HEK293 (cell line): Measurements from ENCODE around the gene TNFRSF11A.

Experiments used
- CTCF ChIA-PET: fragments of 350-600 bp; formaldehyde crosslinking; extraction: SDS; loops from one replicate; lab custom pipeline; 2021; ENCODE audit warnings: antibody characterized with exemption; lab: Yijun Ruan, JAX
- POLR2A ChIA-PET: fragments of 300-600 bp; formaldehyde crosslinking; extraction: SDS; loops from one replicate; lab custom pipeline; 2020; ENCODE audit warnings: antibody characterized with exemption, inconsistent platforms; lab: Yijun Ruan, JAX
- H3K27ac ChIP-seq: fragments of 200-500 bp; sonication (Bioruptor generic); 2 replicates; pipeline ENCODE4 v1.5.1; 2014; ENCODE audit warnings: low read depth, low read length, control low read depth, inconsistent platforms; ENCODE audit errors: extremely low read depth
- H3K36me3 ChIP-seq, 2 experiments: fragments of 200-500 bp in 1 of 2; sonication (Bioruptor generic) in 1 of 2; 1 replicate in 1 of 2; 2 replicates in 1 of 2; pipeline ENCODE4 v1.5.1; 2014 to 2017; ENCODE audit warnings: inconsistent platforms in 2 of 2, low read length in 2 of 2; ENCODE audit not compliant: control insufficient read depth in 2 of 2, insufficient read depth in 1 of 2
- H3K4me1 ChIP-seq: fragments of 200-500 bp; sonication (Bioruptor generic); 2 replicates; pipeline ENCODE4 v1.5.1; 2014; ENCODE audit warnings: mild to moderate bottlenecking, low read length, inconsistent platforms; ENCODE audit not compliant: control insufficient read depth, insufficient read depth
- H3K4me3 ChIP-seq: 2 replicates; pipeline ENCODE4 v1.5.1; 2011; ENCODE audit warnings: low read depth, mild to moderate bottlenecking, control low read depth, low read length, moderate library complexity
- H3K9me3 ChIP-seq: fragments of 200-500 bp; sonication (Bioruptor generic); 2 replicates; pipeline ENCODE4 v1.5.1; 2014; ENCODE audit warnings: low read depth, low read length, inconsistent platforms; ENCODE audit not compliant: control insufficient read depth, insufficient read depth
- EGR2 ChIP-seq: fragments of 450-650 bp; formaldehyde crosslinking; IDR thresholded peaks from 2 replicates; pipeline ENCODE4 v1.5.1; 2016; ENCODE audit warnings: low read depth, missing biosample characterization, missing genetic modification characterization
- GFI1B ChIP-seq: fragments of 450-650 bp; formaldehyde crosslinking; IDR thresholded peaks from 2 replicates; pipeline ENCODE4 v1.5.1; 2016; ENCODE audit warnings: missing biosample characterization, missing genetic modification characterization
- GLI4 ChIP-seq: fragments of 450-650 bp; formaldehyde crosslinking; IDR thresholded peaks from 2 replicates; pipeline ENCODE4 v1.5.1; 2016; ENCODE audit warnings: missing biosample characterization, missing genetic modification characterization
- GLIS2 ChIP-seq: fragments of 450-650 bp; formaldehyde crosslinking; IDR thresholded peaks from 2 replicates; pipeline ENCODE4 v1.5.1; 2016; ENCODE audit warnings: missing biosample characterization, missing genetic modification characterization
- REPIN1 ChIP-seq: fragments of 450-650 bp; formaldehyde crosslinking; IDR thresholded peaks from 2 replicates; pipeline ENCODE4 v1.5.1; 2017; ENCODE audit warnings: missing biosample characterization, missing genetic modification characterization, low read depth
- REST ChIP-seq: fragments of 450-650 bp; formaldehyde crosslinking; IDR thresholded peaks from 2 replicates; pipeline ENCODE4 v1.5.1; 2016; ENCODE audit warnings: missing biosample characterization, missing genetic modification characterization
- WT1 ChIP-seq: fragments of 450-650 bp; formaldehyde crosslinking; IDR thresholded peaks from 2 replicates; pipeline ENCODE4 v1.5.1; 2016; ENCODE audit warnings: missing biosample characterization, missing genetic modification characterization
- ZBTB20 ChIP-seq: fragments of 450-650 bp; formaldehyde crosslinking; IDR thresholded peaks from 2 replicates; pipeline ENCODE4 v1.5.1; 2016; ENCODE audit warnings: missing biosample characterization, missing genetic modification characterization
- ZBTB26 ChIP-seq: fragments of 450-650 bp; formaldehyde crosslinking; optimal IDR thresholded peaks from 2 replicates; pipeline ENCODE3; 2016; ENCODE audit warnings: missing biosample characterization, mild to moderate bottlenecking, missing genetic modification characterization
- ZFP3 ChIP-seq: fragments of 450-650 bp; formaldehyde crosslinking; IDR thresholded peaks from 2 replicates; pipeline ENCODE4 v1.5.1; 2016; ENCODE audit warnings: low read depth, missing biosample characterization, missing genetic modification characterization
- ZNF10 ChIP-seq: fragments of 450-650 bp; formaldehyde crosslinking; IDR thresholded peaks from 2 replicates; pipeline ENCODE4 v1.5.1; 2017; ENCODE audit warnings: missing biosample characterization, missing genetic modification characterization
- ZNF146 ChIP-seq: fragments of 450-650 bp; formaldehyde crosslinking; IDR thresholded peaks from 2 replicates; pipeline ENCODE4 v1.5.1; 2016; ENCODE audit warnings: missing biosample characterization, missing genetic modification characterization
- ZNF169 ChIP-seq: fragments of 450-650 bp; formaldehyde crosslinking; IDR thresholded peaks from 2 replicates; pipeline ENCODE4 v1.5.1; 2016; ENCODE audit warnings: missing biosample characterization, missing genetic modification characterization
- ZNF23 ChIP-seq: fragments of 450-650 bp; formaldehyde crosslinking; IDR thresholded peaks from 2 replicates; pipeline ENCODE4 v1.5.1; 2016; ENCODE audit warnings: missing biosample characterization, missing genetic modification characterization, borderline replicate concordance
- ZNF24 ChIP-seq: fragments of 450-650 bp; formaldehyde crosslinking; IDR thresholded peaks from 2 replicates; pipeline ENCODE4 v1.5.1; 2016; ENCODE audit warnings: missing biosample characterization, missing genetic modification characterization
- ZNF335 ChIP-seq: fragments of 450-650 bp; formaldehyde crosslinking; conservative IDR thresholded peaks from 2 replicates; pipeline ENCODE4 v1.5.1; 2016; ENCODE audit warnings: missing biosample characterization, missing genetic modification characterization
- ZNF350 ChIP-seq: fragments of 450-650 bp; formaldehyde crosslinking; IDR thresholded peaks from 2 replicates; pipeline ENCODE4 v1.5.0; 2017; ENCODE audit warnings: missing biosample characterization, mild to moderate bottlenecking, missing genetic modification characterization
- ZNF398 ChIP-seq: fragments of 450-650 bp; formaldehyde crosslinking; IDR thresholded peaks from 2 replicates; pipeline ENCODE4 v1.5.1; 2017; ENCODE audit warnings: missing biosample characterization, missing genetic modification characterization
- ZNF571 ChIP-seq: fragments of 450-650 bp; formaldehyde crosslinking; IDR thresholded peaks from 2 replicates; pipeline ENCODE4 v1.5.0; 2017; ENCODE audit warnings: missing biosample characterization, missing genetic modification characterization
- ZNF639 ChIP-seq: fragments of 450-650 bp; formaldehyde crosslinking; IDR thresholded peaks from 2 replicates; pipeline ENCODE4 v1.5.1; 2016; ENCODE audit warnings: missing biosample characterization, missing genetic modification characterization
- ZNF664 ChIP-seq: fragments of 450-650 bp; formaldehyde crosslinking; IDR thresholded peaks from 2 replicates; pipeline ENCODE4 v1.5.1; 2016; ENCODE audit warnings: missing biosample characterization, missing genetic modification characterization
- ZNF768 ChIP-seq: fragments of 450-650 bp; formaldehyde crosslinking; IDR thresholded peaks from 2 replicates; pipeline ENCODE4 v1.5.1; 2018; ENCODE audit warnings: missing biosample characterization, mild to moderate bottlenecking, missing genetic modification characterization

TNFRSF11A gene

GRCh38 chr18:62436636-62437234 is 111.6 kb downstream of the TNFRSF11A start:
- ChIA-PET POLR2A (interaction anchor here (0.8 to 1.5 kb wide), 3 partner anchors 11 to 91 kb away, joined by 3 to 5 read pairs (median 4); partner anchors contain the start of gene ZCCHC2), CTCF (interaction anchor here (0.7 to 1.7 kb wide), 5 partner anchors 15 to 546 kb away, joined by 3 to 8 read pairs (median 4); no protein-coding TSS in a partner anchor)
- no peak for TF ChIP-seq ZNF350 (tag by site-specific recombination)
- no peak for TF ChIP-seq GFI1B (tag by site-specific recombination)
- TF ChIP-seq ZNF146 (tag by site-specific recombination) = no peak
- Histone ChIP-seq H3K27ac (no peak overlapping the region), H3K9me3 (no peaks in the 10 kb centered on the region), H3K4me1 (peaks cover 7% of the 10 kb centered on the region), H3K36me3 (no peaks in the 10 kb centered on the region), H3K4me3 (no peak overlapping the region)

DNA sequence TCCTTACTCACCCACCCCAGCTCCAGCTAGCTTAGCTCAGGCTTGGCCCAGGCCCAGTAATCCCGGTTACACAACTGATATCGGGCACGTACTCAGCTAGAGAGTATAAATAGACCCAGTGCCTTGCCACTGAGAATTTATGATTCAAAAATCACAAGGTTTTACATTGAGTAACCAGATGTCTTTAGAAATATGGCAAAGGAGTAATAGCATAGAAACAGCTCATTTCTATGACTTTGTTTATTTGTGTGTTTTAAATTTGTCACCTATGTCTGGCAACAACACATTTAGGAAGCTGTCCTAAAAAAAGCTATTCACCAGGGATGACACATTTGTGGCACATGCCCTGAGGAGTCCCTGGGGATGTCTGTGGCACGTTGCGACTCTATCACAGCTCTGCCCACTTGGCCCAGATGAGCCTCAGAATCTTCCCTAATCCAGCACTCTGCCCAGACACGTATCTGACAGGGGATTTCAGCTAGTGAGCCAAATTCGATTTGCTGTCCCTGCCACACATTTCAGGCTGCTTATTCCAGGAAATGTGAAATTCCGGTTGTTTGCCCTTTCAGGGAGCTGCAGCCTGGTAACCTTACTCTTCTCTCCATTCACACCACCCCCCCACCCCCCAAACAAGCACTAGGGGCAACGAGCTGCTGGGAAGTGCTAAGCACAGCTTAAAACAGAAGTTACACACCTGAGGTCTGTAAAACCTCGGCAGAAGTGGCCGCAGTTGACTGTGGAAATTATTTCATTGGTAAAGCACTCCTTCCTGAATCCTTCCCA is 112.3 kb downstream of the TNFRSF11A start:
- H3K9me3 ChIP-seq = no peaks in the 10 kb centered on the region
- TF ChIP-seq ZNF398 (tag by site-specific recombination) = peak; percentile 16; the same call in 1 of the 2 replicates
- TF ChIP-seq ZNF335 (tag by site-specific recombination) = peak; percentile 20; the same call in 1 of the 2 replicates
- no peak for TF ChIP-seq EGR2
- no peak overlapping the region for H3K4me3 ChIP-seq
- POLR2A ChIA-PET = interaction anchor here (0.8 to 1.5 kb wide), 2 partner anchors 85 to 91 kb away, joined by 3 to 5 read pairs; partner anchors contain the start of gene ZCCHC2
- H3K36me3 ChIP-seq = no peaks in the 10 kb centered on the region
- CTCF ChIA-PET = interaction anchor here (0.7 to 1.1 kb wide), 3 partner anchors 16 to 147 kb away, joined by 3 to 8 read pairs (median 4); no protein-coding TSS in a partner anchor
- no peak overlapping the region for H3K27ac ChIP-seq
- peaks cover 7% of the 10 kb centered on the region for H3K4me1 ChIP-seq

DNA sequence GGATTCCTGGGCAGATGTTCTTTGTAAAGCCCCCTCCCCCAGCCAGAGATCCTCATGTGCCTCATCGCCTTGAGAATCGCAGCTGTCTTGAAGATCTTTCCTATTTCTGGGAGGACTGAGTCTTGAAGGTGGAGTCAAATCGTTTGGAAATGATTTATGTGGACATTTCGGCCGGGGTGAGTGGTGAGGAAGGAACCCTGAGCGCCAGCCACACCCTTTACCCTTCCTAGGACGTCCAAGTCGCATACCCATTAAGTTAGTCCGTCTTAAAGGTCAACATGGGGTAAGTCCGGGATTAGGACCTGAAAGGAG is 112.9 kb downstream of the TNFRSF11A start:
- Histone ChIP-seq H3K9me3 (no peaks in the 10 kb centered on the region), H3K36me3 (no peaks in the 10 kb centered on the region), H3K4me1 (peaks cover 7% of the 10 kb centered on the region), H3K4me3 (no peak overlapping the region), H3K27ac (no peak overlapping the region)
- ChIA-PET CTCF (interaction anchor here (1.1 kb wide), 1 partner anchor 146 kb away, joined by 8 read pairs; no protein-coding TSS in a partner anchor), POLR2A (interaction anchor here (1.5 kb wide), 1 partner anchor 85 kb away, joined by 5 read pairs; the partner anchor contains the start of gene ZCCHC2)
- no peak for TF ChIP-seq ZNF23 (tag by site-specific recombination)
- TF ChIP-seq ZNF24 (tag by site-specific recombination) = no peak
- TF ChIP-seq ZNF10 = no peak
- no peak for TF ChIP-seq ZNF169
- TF ChIP-seq ZNF768 (tag by site-specific recombination) = no peak
- TF ChIP-seq REPIN1 = no peak
- no peak for TF ChIP-seq WT1 (tag by site-specific recombination)
- TF ChIP-seq GLIS2 (tag by site-specific recombination) = no peak
- TF ChIP-seq ZNF639 = no peak
- TF ChIP-seq ZBTB26 (tag by site-specific recombination) = no peak
- no peak for TF ChIP-seq REST (tag by site-specific recombination)
- TF ChIP-seq ZBTB20 (tag by site-specific recombination) = no peak
- TF ChIP-seq ZNF664 (tag by site-specific recombination) = no peak
- TF ChIP-seq ZFP3 (tag by site-specific recombination) = no peak
- TF ChIP-seq GLI4 (tag by site-specific recombination) = no peak
- TF ChIP-seq ZNF571 (tag by site-specific recombination) = no peak
